D721Med (cell line): ENCODE results near the gene TBC1D22A.
A peak's percentile ranks its signal among the peaks of the same experiment; 100 is the strongest.

Source experiments
- DNase-seq: peaks from one replicate; pipeline ENCODE4 v3.0.0; 2011; ENCODE audit warnings: low spot score; ENCODE audit not compliant: insufficient read length
- FAIRE-seq: peaks from 2 replicates; lab custom pipeline; 2011; peaks lifted over from hg19 to GRCh38; lab: Jason Lieb, UNC
- CTCF ChIP-seq: IDR thresholded peaks from 2 replicates; pipeline ENCODE4 v1.5.1; 2012; ENCODE audit warnings: mild to moderate bottlenecking, control low read depth; ENCODE audit not compliant: insufficient read depth; ENCODE audit errors: missing control alignments

The TBC1D22A gene

GRCh38 chr22:46754110-46754799 lies 8.2 kb upstream of the TBC1D22A start:
- FAIRE-seq (no peak), DNase-seq (no peak)
- TF ChIP-seq CTCF, result no peak

- no peak for TF ChIP-seq CTCF
- FAIRE-seq (no peak), DNase-seq (no peak)
Measured at GRCh38 chr22:46754826-46755225, 7.6 kb upstream of the TBC1D22A start.

- DNase-seq (no peak), FAIRE-seq (no peak)
- no peak for TF ChIP-seq CTCF
Measured at GRCh38 chr22:46755525-46755924, 6.9 kb upstream of the TBC1D22A start.

GRCh38 chr22:46756097-46756496 lies 6.4 kb upstream of the TBC1D22A start:
- TF ChIP-seq CTCF, result no peak
- DNase-seq (no peak), FAIRE-seq (no peak)

- TF ChIP-seq CTCF, result no peak
- DNase-seq (no peak), FAIRE-seq (no peak)
Measured at GRCh38 chr22:46757104-46757503, 5.3 kb upstream of the TBC1D22A start.

GRCh38 chr22:46758121-46758520 lies 4.3 kb upstream of the TBC1D22A start:
- FAIRE-seq (no peak), DNase-seq (no peak)
- no peak for TF ChIP-seq CTCF

GRCh38 chr22:46758867-46759290 lies 3.6 kb upstream of the TBC1D22A start:
- no peak for FAIRE-seq
- DNase-seq, result no peak
- TF ChIP-seq CTCF, result peak; percentile 66
